Suprapubic skin (tissue), 4 donors: ENCODE data around the gene GFAP. TPM values are rescaled to one million over a fixed set of nuclear protein-coding genes. Genes with fewer than 3 reads are reported as not detected.
A peak's percentile ranks its signal among the peaks of the same experiment; 100 is the strongest.

Source experiments
- DNase-seq, 2 donors: peaks; one replicate each; pipeline ENCODE4 v3.0.0-alpha.2; 2019; ENCODE audit warnings: low spot score in 2 of 2
- H3K27ac ChIP-seq: fragments of 200-600 bp; sonication (generic); one replicate; pipeline ENCODE4 v1.5.1; 2019
- H3K27me3 ChIP-seq: fragments of 200-600 bp; sonication (generic); one replicate; pipeline ENCODE4 v1.5.1; 2019
- H3K36me3 ChIP-seq: fragments of 200-600 bp; sonication (generic); one replicate; pipeline ENCODE4 v1.5.1; 2019
- H3K4me1 ChIP-seq: fragments of 200-600 bp; sonication (generic); one replicate; pipeline ENCODE4 v1.5.1; 2019
- H3K4me3 ChIP-seq: fragments of 200-600 bp; sonication (generic); one replicate; pipeline ENCODE4 v1.5.1; 2019; ENCODE audit warnings: mild to moderate bottlenecking
- H3K9me3 ChIP-seq: fragments of 200-600 bp; sonication (generic); one replicate; pipeline ENCODE4 v1.5.1; 2019
- CTCF ChIP-seq, 2 donors: fragments of 200-600 bp in 1 of 2; fragments of 450-650 bp in 1 of 2; sonication (generic) in 1 of 2; IDR thresholded peaks; one replicate each; pipeline ENCODE4 v1.5.1; 2016 to 2019; ENCODE audit warnings: antibody characterized with exemption in 2 of 2, mild to moderate bottlenecking in 1 of 2, moderate library complexity in 1 of 2
- EP300 ChIP-seq: sonication (generic); formaldehyde crosslinking; IDR thresholded peaks from one replicate; pipeline ENCODE4 v1.6.1; 2017; ENCODE audit warnings: antibody characterized with exemption
- POLR2A ChIP-seq, 2 donors: fragments of 450-650 bp; IDR thresholded peaks; one replicate each; pipeline ENCODE4 v1.6.1; 2017; ENCODE audit warnings: antibody characterized with exemption in 2 of 2, mild to moderate bottlenecking in 2 of 2, moderate library complexity in 2 of 2
- POLR2AphosphoS5 ChIP-seq, 3 donors: sonication (generic); formaldehyde crosslinking; IDR thresholded peaks; one replicate each; pipeline ENCODE4 v1.6.1; 2017; ENCODE audit warnings: antibody characterized with exemption in 3 of 3
- WGBS: methylation state at CpG from one replicate; pipeline ENCODE4 v1.1.5; 2018; 5-methylcytosine and 5-hydroxymethylcytosine counted together
- total RNA-seq, 4 donors: library from RNA; depleted of rRNA; stranded (reverse); fragments of >200 nt; gene quantifications; one replicate each; pipeline ENCODE4 v1.1.0, GENCODE V29; 2016

The GFAP gene
- total RNA-seq, 4 donors from 2014 or later, result 0.72 to 5.9 TPM; not detected in 2

GRCh38 chr17:44871556-44871955, 43.7 kb downstream of the GFAP start:
- TF ChIP-seq CTCF (IDR thresholded peaks at IDR 0.05) (no peak), EP300 (no peak), POLR2A (IDR thresholded peaks at IDR 0.05) (no peak), POLR2AphosphoS5 (IDR thresholded peaks at IDR 0.05) (no peak)
- Histone ChIP-seq H3K4me3 (no peak overlapping the region), H3K27me3 (no peaks in the 10 kb centered on the region), H3K36me3 (peaks cover 96% of the 10 kb centered on the region), H3K27ac (no peak overlapping the region), H3K4me1 (no peaks in the 10 kb centered on the region), H3K9me3 (no peaks in the 10 kb centered on the region)
- 95% methylated on average over 12 of the region's 12 CpGs for WGBS
- no peak for DNase-seq

- 95% methylated on average over 3 of the region's 3 CpGs for WGBS
- no peak for DNase-seq
- no peak for TF ChIP-seq CTCF (IDR thresholded peaks at IDR 0.05)
- TF ChIP-seq EP300, result no peak
- no peak for TF ChIP-seq POLR2AphosphoS5 (IDR thresholded peaks at IDR 0.05)
- no peak for TF ChIP-seq POLR2A (IDR thresholded peaks at IDR 0.05)
- Histone ChIP-seq H3K27ac (no peak overlapping the region), H3K4me3 (no peak overlapping the region), H3K9me3 (no peaks in the 10 kb centered on the region), H3K4me1 (no peaks in the 10 kb centered on the region), H3K27me3 (no peaks in the 10 kb centered on the region), H3K36me3 (peaks cover 92% of the 10 kb centered on the region)
Measured at GRCh38 chr17:44867841-44868240, 47.5 kb downstream of the GFAP start.

GRCh38 chr17:44865931-44866330, 49.4 kb downstream of the GFAP start:
- no peaks in the 10 kb centered on the region for H3K4me1 ChIP-seq
- TF ChIP-seq POLR2A (IDR thresholded peaks at IDR 0.05) (no peak), EP300 (no peak), CTCF (IDR thresholded peaks at IDR 0.05) (no peak), POLR2AphosphoS5 (IDR thresholded peaks at IDR 0.05) (no peak)
- H3K27ac ChIP-seq, result no peak overlapping the region
- no peaks in the 10 kb centered on the region for H3K27me3 ChIP-seq
- no peak overlapping the region for H3K4me3 ChIP-seq
- peaks cover 92% of the 10 kb centered on the region for H3K36me3 ChIP-seq
- DNase-seq, result no peak
- no peaks in the 10 kb centered on the region for H3K9me3 ChIP-seq
- WGBS, result 91% methylated on average over 6 of the region's 6 CpGs

- Histone ChIP-seq H3K27ac (no peak overlapping the region), H3K27me3 (no peaks in the 10 kb centered on the region), H3K4me1 (no peaks in the 10 kb centered on the region), H3K9me3 (no peaks in the 10 kb centered on the region), H3K4me3 (no peak overlapping the region), H3K36me3 (peaks cover 92% of the 10 kb centered on the region)
- no peak for DNase-seq
- TF ChIP-seq CTCF (IDR thresholded peaks at IDR 0.05) (peak; percentile 70 to 79), POLR2A (IDR thresholded peaks at IDR 0.05) (no peak), POLR2AphosphoS5 (IDR thresholded peaks at IDR 0.05) (no peak)
- WGBS, result 55% methylated on average over 1 of the region's 1 CpG
Measured at GRCh38 chr17:44865231-44865660, 50.1 kb downstream of the GFAP start.

GRCh38 chr17:44864831-44865230, 50.5 kb downstream of the GFAP start:
- H3K36me3 ChIP-seq, result peaks cover 92% of the 10 kb centered on the region
- no peaks in the 10 kb centered on the region for H3K4me1 ChIP-seq
- no peaks in the 10 kb centered on the region for H3K9me3 ChIP-seq
- H3K27ac ChIP-seq, result no peak overlapping the region
- 70% methylated on average over 10 of the region's 10 CpGs for WGBS
- no peak overlapping the region for H3K4me3 ChIP-seq
- no peaks in the 10 kb centered on the region for H3K27me3 ChIP-seq
- no peak for TF ChIP-seq EP300
- no peak for TF ChIP-seq POLR2AphosphoS5 (IDR thresholded peaks at IDR 0.05)
- TF ChIP-seq CTCF (IDR thresholded peaks at IDR 0.05), result no peak
- no peak for TF ChIP-seq POLR2A (IDR thresholded peaks at IDR 0.05)
- no peak for DNase-seq
